NCI-H748 treated with DMSO at 0.1 percent for 48 hours (cell line): Measurements from ENCODE around the gene ZNF337.

Experiments used
- DNase-seq: peaks from one replicate; lab custom pipeline; 2025; lab: John Stamatoyannopoulos, UW

The ZNF337 gene

GRCh38 chr20:25626779-25627178 is 69.9 kb downstream of the ZNF337 start:
- no peak for DNase-seq

- peak; percentile 3 for DNase-seq
Measured at GRCh38 chr20:25624500-25624939, 72.1 kb downstream of the ZNF337 start.
